Measurements from ENCODE around the gene KRT23. TPM values are rescaled to one million over a fixed set of nuclear protein-coding genes. Genes with fewer than 3 reads are reported as not detected.

Gene KRT23
- total and polyA plus RNA-seq, 2 of the 13 experiments (the other 11 are each of a cell fraction or from before 2014, with no cell fraction given) = 24.7 to 51.1 TPM

- no TSS peak for BruUV-seq (replicated peaks)
- no peaks in the 10 kb centered on the region; a peak in 1 of 5 replicates for H3K36me3 ChIP-seq (replicated peaks in 1 of 2; ENCODE audit: control insufficient read depth in 1 of 2, insufficient read depth in 2 of 2, low read length in 2 of 2)
Observed at GRCh38 chr17:40950176-40950575, 12.7 kb upstream of the KRT23 start.

More at GRCh38 chr17:40950176-40950575, 12.7 kb upstream of the KRT23 start:
- Histone ChIP-seq H3K9me3 (ENCODE audit: low read length) (no peaks in the 10 kb centered on the region), H3K79me2 (ENCODE audit: insufficient read depth, low read length) (no peaks in the 10 kb centered on the region), H3K4me3 (replicated peaks in 1 of 3; ENCODE audit: insufficient read depth in 1 of 3, low read depth in 2 of 3, low read length in 3 of 3) (no peak overlapping the region), H3K4me2 (ENCODE audit: low read depth, low read length) (no peak overlapping the region), H3K4me1 (ENCODE audit: insufficient read depth, low read length) (peaks cover 85% of the 10 kb centered on the region), H4K20me1 (ENCODE audit: insufficient read depth, low read length) (no peaks in the 10 kb centered on the region), H3K27ac (ENCODE audit: extremely low read length, insufficient read depth, low read length) (no peak overlapping the region), H3K27me3 (ENCODE audit: control insufficient read depth in 1 of 2, insufficient read depth in 2 of 2, low read length in 2 of 2) (no peaks in the 10 kb centered on the region), H3K9ac (ENCODE audit: insufficient read depth, low read depth, low read length) (no peak overlapping the region), H2AFZ (ENCODE audit: low read length) (no peak overlapping the region)
- FAIRE-seq (no peak), ATAC-seq (no peak), DNase-seq (ENCODE audit: low spot score) (no peak)
- CTCF ChIA-PET (ENCODE audit: low intra/inter-chr PET ratio, low total read pairs) = no interaction called here
- in situ Hi-C loops (cut with HindIII; ENCODE audit: extremely low pct_ligation_motif_present, low pct_unique_long_range_greater_than_20kb) = loop anchor here (10.0 kb wide), 1 partner anchor 105 kb away; the partner anchor contains the start of gene KRTAP2-2
- 93% methylated on average over 7 of the region's 7 CpGs for WGBS (ENCODE audit: low lambda C conversion rate)
- TF ChIP-seq ZNF264 (CRISPR knock-in tag; IDR thresholded peaks at IDR 0.05) (no peak), HIVEP1 (CRISPR knock-in tag; IDR thresholded peaks at IDR 0.05) (no peak), ZNF747 (CRISPR knock-in tag; IDR thresholded peaks at IDR 0.05; ENCODE audit: borderline replicate concordance) (no peak), RFX1 (IDR thresholded peaks at IDR 0.05) (no peak), ZNF772 (CRISPR knock-in tag; IDR thresholded peaks at IDR 0.05) (no peak), THAP11 (CRISPR knock-in tag; IDR thresholded peaks at IDR 0.05) (no peak), SIN3A (IDR thresholded peaks at IDR 0.05; ENCODE audit: borderline replicate concordance, low read depth, low read length) (no peak), ZNF12 (CRISPR knock-in tag; IDR thresholded peaks at IDR 0.05) (no peak), ZNF562 (CRISPR knock-in tag; IDR thresholded peaks at IDR 0.05; ENCODE audit: borderline replicate concordance) (no peak), ZBTB49 (CRISPR knock-in tag; IDR thresholded peaks at IDR 0.05; ENCODE audit: borderline replicate concordance) (no peak)
- TF ChIP-seq, protein P1, sequence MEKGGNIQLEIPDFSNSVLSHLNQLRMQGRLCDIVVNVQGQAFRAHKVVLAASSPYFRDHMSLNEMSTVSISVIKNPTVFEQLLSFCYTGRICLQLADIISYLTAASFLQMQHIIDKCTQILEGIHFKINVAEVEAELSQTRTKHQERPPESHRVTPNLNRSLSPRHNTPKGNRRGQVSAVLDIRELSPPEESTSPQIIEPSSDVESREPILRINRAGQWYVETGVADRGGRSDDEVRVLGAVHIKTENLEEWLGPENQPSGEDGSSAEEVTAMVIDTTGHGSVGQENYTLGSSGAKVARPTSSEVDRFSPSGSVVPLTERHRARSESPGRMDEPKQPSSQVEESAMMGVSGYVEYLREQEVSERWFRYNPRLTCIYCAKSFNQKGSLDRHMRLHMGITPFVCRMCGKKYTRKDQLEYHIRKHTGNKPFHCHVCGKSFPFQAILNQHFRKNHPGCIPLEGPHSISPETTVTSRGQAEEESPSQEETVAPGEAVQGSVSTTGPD (CRISPR knock-in tag; IDR thresholded peaks at IDR 0.05) = no peak
- POLR2A ChIA-PET = interaction anchor here (0.6 to 1.9 kb wide), 3 partner anchors 7 to 726 kb away, joined by 3 to 9 read pairs (median 6); no protein-coding TSS in a partner anchor
- intact Hi-C loops (cut with micrococcal nuclease; ENCODE audit: unreplicated experiment) = no loop called here
